CMK (cell line): ENCODE data around the gene SPACA9.

ENCODE experiments used
- DNase-seq: peaks from one replicate; pipeline ENCODE4 v3.0.0-alpha.2; 2010; ENCODE audit warnings: low read depth

The SPACA9 gene

DNA sequence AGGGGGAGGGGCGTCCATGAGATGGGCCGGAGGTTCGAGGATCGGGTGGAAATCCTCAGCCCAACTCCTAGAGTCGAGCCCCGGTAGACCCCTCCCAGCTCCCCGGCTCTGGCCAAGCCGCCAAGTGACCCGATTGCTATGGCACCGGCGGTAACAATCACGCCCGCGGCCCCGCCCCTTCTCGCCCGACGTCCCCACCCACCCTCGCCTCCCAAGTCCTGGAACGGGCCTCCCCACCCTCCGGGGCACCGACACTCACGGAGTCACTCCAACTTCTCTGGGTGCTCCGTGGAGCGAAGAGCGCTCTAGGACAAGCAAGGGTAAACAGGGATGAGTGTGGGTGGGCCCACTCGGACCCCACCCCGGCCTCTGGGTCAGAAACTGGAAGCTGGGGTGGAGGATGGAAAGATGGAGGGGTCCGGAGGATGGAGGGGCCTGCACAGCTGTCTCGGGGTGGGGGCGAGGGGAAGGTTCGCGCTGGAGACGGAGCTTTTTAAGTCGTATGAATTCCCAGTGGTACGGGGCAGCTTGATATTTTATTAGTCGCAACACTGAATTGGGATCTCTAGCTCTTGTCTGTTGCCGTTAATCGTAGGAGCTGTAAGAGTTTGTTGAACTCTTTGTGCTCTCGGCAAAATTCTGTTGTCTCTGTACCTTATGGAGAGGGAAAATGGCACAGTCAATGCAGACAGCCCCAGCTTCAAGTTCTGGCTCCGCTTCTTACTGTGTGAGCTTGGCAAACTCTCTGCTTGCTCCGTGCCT is at the start of gene SPACA9:
Gene SPACA9, plus strand, starts transcription at position 204 of the 762 bp plus-strand sequence. CDS start 5,050 bp downstream, outside the sequence.
- no peak for DNase-seq

- DNase-seq = no peak
Measured at GRCh38 chr9:132832171-132832881, 46.4 kb upstream of the SPACA9 start.

DNA sequence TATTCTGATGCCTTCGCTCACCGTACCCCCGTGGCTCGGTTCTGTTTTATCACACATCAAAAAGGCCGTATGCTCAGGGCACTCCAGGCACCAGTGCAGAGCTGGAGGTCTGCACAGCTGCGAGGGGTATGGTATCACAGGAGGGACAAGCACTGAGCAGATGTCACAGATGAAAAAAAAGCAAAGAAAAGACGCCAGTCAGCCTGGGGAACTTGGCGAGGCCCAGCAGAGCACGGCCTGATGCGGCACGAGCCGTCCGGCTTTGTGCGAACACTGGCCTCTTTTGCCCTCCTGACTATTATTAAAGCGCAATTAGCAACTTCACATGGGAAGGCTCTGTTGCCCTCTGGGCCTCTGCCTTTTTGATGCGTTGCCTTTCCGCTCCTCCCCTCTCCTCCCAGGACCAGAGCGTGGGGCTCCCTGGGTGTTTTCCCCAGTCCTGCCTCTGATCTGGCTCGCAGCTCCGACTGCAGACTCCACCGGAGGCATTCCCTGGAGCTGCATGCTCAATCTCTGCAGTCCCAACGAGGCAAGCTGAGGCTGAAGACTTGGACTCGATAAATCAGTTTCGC is 45.1 kb upstream of the SPACA9 start:
- no peak for DNase-seq

DNA sequence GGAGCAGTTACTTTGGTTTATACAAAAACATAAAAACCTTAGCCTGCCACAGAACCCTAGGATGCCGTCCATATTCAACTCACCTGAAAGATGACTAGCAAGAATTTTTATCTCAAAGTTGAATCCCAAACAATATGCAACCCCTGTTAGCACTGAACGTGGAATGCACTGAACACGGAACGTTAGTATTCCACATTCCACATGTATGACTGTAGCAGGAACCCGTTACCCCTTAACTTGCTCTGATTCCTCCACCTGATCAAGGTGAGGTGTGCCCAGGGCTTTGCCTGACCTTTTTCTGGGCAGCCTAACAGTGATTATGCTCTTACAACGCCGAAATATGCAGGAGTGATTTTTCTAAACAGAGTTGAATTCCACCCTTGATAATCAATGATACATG is 44.4 kb upstream of the SPACA9 start:
- no peak for DNase-seq

GRCh38 chr9:132837501-132838286 is 41.0 kb upstream of the SPACA9 start:
- no peak for DNase-seq

DNA sequence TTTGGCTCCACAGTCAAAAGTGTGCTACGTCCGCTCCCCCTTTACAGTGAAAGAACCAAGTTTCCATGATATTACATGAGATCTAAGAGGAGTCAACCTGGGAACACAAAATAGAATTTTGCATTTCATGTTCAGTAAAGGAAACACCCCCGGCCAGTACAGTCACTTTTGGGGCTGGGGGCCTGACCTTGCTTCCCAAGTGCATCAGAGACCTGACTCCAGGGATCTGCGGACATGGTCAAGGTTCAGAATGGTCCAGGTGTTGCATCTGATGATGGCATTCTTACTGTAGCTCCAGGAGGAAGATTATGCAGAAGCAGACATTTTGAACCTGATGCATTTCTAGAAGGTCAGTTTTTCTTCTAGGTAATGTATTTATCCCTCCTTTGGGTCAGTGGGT is 40.4 kb upstream of the SPACA9 start:
- DNase-seq = no peak

GRCh38 chr9:132840980-132841379 is 37.7 kb upstream of the SPACA9 start:
- DNase-seq = no peak

DNA sequence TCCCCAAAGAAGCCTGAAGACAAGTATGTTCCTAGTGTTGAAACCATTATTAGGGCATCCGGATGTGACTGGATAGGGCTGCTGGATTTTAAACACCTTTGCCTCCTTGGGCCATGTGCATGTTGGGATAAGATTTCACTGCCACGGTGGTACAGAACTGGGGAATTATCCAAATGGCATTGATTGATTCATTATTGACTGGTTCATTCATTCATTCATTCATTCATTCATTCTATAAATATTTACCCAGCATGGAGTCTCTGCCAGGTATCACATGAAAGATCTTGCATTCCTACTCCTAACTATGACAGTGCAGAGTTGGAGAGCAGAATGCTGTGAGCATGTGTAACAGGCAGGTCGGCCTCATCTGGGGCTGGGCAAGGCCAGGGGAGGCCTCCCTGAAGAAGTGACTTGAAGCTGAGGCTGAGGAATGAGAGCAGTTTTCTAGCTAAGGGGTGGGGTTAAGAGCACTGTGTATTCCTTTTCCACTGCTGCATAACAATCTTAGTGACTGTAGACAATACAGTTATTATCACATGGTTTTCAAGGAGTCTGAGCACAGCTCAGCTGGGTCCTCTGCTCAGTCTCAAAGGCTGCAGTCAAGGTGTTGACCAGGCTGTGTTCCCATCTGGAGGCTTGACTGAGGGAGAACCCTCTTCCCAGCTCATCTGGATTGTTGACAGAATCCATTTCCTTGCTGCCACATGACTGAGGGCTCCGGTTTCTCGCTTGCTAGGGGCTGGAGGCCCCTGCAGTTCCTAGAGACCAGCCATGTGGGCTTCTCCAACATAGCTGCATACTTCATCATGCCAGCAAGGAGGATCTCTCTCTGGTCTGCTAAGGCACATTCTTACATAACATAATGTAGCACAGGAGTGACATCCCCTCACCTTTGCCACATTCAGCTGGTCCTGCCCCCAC is 36.3 kb upstream of the SPACA9 start:
- no peak for DNase-seq

DNA sequence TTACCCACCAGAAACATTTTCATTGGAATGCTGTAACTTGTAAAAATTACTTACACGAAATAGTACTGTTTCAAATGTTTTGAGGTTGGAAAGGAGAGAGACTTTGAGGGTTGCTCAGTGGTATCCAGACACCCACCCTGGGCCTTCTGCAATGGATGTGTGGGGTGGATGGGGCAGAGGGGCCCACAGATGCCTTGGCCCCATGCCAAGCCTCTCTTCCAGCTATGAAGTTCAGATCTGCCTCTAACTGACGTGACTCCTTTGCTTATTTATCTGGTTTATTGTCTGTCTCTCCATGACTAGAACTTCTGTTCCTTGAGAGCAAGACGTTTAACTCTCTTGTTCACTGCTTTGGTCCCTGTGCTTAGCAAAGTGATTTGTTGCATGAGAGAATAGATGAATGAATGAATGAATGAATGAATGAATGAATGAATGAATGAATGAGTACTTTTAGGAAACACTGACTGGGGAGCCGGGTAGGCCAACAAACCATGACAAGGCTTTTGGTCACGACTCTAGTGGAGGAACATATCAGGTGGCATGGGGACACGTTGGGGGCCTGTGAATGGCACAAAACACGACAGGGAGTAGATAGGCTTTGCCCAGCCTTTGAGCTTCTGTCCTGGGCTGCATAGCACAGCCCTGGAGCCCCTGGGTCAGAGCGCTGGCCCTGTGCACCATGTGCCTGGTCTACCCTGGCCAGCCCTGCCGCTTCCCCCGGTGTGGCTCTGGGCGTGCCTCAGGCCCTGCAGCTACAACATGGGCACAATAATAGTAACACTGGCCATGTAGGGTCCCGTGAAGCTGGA is 32.4 kb upstream of the SPACA9 start:
- DNase-seq = no peak

DNA sequence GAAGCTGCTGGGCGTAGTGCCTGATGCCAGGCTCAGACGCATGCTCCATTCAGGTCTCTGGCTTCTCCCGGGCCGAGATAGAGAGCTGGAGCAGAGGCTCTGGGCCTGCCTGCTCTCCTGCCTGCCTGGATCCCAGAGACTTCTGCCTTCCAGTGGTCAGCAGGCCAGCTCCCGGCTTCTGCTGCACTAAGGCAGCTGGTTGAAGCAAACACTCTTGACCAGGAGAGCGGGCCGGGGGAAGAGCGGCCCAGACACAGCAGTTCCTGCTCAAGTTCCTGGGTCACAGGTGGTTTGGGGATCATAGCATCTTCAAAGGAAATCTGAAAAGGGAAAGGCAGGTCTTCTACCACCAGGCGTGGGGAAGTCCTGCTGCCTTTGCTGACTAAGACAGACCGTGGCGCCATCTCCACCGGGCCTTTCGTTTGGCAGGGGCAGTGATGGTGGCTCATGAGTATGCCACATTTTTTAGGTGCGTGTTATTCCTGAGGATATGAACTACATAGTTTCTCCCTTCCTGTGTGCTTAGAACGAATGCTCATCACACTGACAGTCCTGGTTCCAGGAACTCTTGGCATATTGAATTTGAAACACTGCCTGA is 31.7 kb upstream of the SPACA9 start:
- DNase-seq = no peak

DNA sequence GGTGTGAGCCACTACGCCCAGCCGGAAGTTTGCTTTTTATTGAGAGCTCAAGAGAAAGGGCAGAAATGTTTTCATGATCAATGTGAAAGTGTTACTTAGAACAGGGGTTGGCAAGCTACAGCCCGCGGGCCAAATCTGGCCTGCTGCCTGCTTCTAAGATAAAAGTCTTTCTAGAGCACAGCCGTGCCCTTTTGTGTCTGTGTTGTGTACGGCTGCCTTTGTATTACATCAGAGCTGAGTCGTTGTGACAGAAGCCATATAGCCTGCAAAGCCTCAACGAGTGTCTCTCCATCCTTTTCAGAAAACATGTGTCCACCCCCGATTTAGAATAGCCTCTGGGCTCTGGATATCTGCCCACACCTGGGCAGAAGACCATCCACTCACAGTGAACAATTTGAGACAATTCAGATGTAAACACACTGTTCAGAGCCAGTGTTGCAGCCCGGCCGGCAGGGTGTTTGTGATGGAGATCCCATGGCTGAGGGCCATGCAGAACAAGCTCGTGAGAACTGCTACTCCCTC is 29.5 kb upstream of the SPACA9 start:
- no peak for DNase-seq

DNA sequence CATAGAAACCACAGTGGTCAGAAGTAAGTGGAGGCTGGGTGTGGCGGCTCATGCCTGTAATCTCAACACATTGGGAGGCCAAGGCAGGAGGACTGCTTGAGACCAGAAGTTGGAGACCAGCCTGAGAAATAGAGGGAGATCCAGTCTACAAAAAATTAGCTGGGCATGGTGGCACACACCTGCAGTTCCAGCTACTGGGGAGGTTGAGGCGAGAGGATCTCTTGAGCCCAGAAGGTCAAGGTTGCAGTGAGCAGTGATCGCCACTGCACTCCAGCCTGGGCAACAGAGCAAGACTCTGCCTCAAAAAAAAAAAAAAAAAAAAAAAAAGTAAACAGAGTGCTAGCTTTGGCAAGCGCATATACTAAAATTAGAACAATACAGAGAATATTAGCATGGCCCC is 25.2 kb upstream of the SPACA9 start:
- DNase-seq = no peak

DNA sequence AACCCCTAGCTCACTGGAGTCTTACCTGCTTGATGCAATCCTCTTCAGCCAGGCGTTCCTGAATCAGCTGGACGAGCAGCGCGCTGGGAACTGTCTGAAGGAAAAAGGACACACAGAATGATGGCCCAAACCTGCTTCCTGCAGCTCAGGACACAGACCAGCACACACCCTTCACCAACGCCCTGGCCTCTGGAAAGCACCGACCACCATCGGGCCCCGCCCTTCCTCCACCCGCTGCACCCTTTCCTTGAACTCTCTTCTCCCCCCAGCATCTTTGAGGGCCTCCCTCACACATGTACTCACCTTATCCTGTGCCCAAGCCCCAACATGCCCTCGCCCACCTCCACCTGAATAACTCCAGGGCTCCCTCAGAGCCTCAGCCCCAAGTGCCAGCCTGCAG is 23.9 kb upstream of the SPACA9 start:
- no peak for DNase-seq

- DNase-seq = no peak
Measured at GRCh38 chr9:132855904-132856303, 22.8 kb upstream of the SPACA9 start.

- no peak for DNase-seq
Measured at GRCh38 chr9:132857031-132857430, 21.7 kb upstream of the SPACA9 start.

DNA sequence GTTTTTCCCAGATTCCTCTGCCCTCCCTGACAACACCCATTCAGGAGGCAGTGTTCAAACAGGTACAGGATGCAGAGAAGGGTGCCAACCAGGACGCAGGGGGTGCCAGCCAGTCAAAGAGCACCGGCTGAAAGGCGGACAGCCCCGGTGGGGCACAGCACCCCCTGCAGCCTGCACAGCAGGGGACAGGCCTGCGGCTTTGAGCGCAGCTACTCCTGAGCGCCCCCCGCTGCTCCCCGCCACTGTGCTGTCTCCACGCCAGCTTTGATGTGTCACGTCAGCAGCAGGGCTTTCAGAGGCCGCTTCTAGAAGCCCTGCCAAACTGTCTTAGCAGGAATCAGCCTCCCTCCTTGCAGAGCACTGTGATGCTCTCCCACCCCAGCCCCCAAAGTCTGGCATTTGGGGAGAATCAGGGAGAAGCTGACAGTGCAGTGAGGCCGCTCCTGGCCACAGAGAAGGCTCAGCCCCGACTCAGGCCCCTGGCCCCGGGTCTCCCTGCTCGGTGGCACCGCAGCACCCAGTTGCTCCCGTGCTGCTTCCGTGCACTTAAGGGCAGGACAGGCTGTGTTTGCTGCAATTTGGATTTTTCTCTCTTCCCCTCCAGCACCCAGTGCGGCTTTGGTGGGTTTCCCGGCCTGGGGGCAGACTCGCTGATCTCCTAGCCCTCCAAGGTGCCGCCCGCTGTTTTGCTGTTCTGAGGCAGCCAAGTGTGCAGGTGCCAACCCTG is 20.9 kb upstream of the SPACA9 start:
- no peak for DNase-seq

GRCh38 chr9:132858751-132859150 is 19.9 kb upstream of the SPACA9 start:
- DNase-seq = no peak

DNA sequence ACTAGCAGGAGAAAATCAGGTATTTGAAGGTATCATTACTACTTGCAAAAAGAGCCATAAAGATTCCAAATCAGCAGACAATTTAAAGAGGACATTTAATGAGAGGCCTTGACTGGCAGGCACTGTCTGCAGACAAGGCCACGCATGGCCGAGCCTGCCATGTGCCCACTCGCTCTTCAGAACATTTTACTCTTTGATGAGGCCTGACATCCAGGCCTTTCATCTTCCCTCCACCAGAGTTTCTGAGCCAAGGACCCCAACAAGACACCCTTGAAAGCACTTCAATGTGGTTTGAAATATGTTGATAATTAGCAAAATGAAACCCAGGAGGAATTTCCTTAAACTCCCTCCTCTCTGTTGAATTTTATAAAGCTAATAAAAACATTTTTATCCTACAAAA is 17.0 kb upstream of the SPACA9 start:
- DNase-seq = no peak

- DNase-seq = no peak
Measured at GRCh38 chr9:132862533-132862932, 16.2 kb upstream of the SPACA9 start.
